HG03095 (cell line): ENCODE results near the gene CHCHD3.
A peak's percentile ranks its signal among the peaks of the same experiment; 100 is the strongest.

Source experiments
- ATAC-seq: cut with Tn5 transposase; IDR thresholded peaks from one replicate; pipeline ENCODE4 v1.9.1; 2021; ENCODE audit warnings: moderate library complexity; ENCODE audit not compliant: unreplicated experiment

CHCHD3 gene

DNA sequence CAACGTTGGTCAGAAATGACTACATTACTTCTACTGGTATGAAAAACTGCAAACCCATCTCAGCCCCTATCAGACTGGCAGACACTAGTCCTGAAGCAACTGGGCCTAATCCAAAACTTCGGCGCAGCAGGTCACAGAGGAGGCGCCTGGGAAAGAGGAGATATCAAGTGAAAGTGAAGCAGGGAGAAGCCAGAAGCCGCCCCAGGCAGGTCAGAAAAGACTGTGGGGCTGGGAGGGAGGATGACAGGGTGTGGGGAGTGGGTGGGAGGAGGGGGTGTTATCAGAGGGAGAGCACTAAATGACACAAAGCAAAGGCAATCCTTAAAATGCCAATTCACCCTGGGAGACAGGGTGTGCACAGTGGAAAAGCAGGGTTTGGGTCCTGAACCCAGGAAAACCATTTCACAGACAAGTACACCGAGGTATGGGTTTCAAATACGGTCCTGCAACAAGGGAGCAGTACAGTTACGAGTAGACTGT, 731 bp downstream of the CHCHD3 start:
- ATAC-seq: no peak

DNA sequence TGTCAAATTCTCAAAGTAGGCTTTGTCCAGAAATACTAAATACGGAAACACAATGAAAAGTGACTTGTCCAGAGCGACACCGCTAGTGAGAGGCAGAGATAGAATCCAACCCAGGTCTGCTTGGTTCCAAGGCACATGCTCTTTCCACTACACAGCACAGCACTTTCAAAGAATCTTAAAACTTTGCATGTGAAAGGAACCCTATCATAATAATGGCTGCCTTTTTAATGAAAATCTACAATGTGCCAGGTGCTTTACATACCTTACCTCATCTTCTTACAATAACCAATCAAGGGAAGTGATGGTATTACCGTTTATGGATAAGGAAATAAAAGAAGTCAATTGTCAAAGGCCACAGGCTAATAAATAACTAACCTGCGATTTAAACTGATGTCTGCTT, 2.6 kb downstream of the CHCHD3 start:
- ATAC-seq: no peak

DNA sequence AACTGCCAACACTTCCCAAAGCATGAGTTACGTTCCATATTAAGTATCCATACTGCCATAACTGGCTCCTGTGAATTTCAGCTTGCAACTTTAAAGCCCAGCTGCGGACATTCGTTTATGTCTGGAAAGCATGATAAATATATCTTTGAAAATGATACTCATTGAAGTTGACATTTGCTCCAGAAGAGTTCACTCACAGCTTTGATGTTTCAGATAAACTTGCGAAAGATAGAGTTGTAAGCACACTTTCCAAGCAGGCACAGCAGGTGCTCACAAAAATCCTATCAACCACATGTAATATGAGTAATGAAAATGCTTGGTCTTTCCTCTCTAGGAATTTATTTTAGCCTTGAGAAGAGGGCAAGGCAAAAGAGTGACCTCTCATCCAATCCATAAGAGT, 4.5 kb downstream of the CHCHD3 start:
- no peak for ATAC-seq

DNA sequence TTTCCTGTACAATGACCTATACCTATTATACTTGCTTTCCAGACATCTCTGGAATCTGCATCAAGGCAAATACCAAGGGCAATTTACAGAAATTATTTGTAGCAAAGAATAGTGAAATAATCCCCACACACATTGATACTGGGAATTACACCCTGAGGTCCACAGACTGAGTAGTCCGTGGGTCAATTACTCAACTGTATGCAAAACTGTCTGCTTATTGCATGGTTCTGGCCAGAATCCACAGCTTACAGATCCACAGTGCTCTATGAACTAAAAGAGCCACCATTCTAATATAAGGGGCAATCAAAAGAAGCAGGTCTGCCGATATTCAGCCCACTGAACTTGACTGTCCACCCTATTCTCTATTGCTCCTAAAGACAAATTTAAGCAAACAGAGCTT, 5.7 kb downstream of the CHCHD3 start:
- ATAC-seq: no peak

DNA sequence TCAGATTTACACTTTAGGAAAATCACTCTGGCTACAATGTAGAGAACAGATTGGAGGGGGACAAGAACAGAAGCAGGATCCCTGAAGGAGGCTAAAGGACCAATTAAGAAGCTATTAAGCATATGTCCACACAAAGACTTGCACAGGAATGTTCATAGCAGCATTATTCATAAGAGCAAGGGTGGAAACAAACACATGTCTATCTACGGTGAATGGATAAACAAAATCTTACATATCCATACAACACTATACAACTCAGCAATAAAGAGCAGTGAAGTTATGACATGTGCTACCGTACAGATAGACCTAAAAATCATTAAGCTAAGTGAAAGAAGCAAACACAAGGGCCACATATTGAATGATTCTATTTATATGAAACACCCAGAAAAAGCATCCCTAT, 10.4 kb downstream of the CHCHD3 start:
- no peak for ATAC-seq

DNA sequence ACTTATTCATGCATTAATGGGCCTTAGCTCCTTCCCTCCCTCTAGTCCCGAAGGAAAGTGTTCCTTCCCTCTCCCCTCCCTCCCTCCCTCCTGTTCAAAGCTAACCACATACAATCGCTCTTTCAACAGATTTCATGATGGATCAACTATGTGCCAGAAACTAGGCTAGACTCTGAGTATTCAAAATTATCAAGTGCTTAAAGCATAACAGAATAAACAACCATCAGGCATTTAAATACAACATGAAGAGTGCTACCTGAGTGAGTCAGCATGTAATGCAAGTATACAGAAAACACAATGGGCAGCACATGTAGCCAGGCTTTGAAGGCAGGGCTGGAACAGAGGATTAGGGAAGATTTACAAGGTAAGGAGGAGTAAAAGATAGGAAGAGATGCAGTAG, 11.3 kb downstream of the CHCHD3 start:
- no peak for ATAC-seq

DNA sequence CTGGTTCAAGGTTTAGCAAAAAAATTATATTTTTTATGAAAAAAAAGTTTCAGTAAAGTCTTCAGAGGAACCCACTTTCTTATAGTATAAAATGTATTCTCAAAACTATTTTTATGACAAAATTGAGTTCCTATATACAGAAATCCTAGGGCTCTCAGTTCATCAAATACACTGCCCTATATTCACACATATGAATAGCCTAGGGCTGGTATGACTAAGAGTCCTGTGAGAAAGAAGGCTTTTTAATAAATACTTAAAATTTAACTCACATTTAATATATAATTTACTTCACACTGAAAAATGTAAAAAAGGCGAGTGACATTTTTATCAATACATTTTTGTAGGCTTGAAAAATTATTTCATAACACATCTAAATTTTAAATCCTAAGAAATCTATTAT, 16.6 kb downstream of the CHCHD3 start:
- ATAC-seq: no peak

DNA sequence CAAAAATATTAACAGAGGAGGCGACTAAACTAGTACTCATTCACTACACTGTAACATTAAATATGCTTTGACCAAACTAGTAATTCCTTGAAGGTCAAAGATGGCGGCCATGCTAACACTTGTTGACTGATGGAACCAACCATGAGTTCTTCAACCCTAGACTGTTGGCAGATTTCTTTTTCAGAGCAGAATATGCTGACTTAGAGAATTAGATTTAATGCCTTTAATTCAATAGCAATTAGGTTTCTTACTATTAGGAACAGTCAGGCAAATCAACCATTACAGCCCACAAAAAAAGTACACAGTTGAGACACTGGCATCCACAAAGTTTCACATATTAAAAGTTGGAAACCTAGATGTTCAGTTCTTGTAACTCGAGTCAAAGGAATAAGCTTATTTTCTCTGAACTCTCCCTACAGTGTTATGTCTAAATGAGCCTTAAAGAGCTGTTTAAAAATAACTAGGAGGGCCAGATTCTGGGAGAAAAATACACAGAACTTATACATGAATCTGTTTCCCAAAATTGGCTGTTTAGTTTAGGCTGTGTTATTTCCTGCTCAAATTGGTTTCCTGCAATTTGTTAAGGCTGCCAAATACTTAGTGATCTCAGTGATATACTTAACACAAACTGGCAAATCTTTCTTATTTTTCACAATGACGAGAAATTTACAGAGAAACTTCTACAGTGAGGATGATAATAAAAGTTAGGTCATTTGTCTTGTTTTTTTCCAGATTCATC, 17.6 kb downstream of the CHCHD3 start:
- ATAC-seq: no peak

DNA sequence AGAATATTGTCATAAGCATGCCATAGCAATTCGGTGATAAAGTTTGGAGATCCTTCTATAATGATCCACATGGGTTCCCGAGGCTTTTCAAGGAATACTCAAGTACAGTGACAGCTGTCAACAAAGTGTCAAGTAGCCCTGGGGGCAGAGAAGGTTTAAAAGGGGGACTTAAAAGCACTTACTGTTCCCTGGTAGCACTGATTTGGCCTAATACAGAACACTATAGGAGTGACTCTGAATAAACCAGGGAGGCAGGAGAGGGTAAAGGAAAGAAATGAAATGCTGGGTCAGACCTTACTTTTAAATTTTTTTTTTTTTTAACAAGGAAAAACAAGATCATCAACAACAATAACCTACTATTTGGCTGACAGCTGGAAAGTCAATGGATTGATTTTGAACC, 20.1 kb downstream of the CHCHD3 start:
- no peak for ATAC-seq

DNA sequence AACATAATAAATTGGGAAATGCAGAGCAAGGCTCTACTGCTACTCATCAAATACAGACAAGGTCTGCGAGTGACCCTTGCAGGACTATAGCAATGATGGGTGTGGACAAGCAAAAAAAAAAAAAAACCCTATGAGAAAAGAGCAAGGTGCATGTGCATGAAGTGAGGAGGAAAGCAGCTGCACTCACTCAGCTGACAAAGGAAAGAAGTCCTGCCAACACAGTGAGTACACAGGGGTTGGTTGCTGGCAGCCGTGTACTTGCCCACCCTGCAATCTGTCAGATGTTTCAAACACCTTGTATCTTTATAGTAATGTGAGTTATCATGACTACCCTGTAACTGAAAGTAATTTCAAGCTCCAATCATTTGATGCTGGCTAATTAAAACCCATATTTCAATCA, 20.5 kb downstream of the CHCHD3 start:
- no peak for ATAC-seq

DNA sequence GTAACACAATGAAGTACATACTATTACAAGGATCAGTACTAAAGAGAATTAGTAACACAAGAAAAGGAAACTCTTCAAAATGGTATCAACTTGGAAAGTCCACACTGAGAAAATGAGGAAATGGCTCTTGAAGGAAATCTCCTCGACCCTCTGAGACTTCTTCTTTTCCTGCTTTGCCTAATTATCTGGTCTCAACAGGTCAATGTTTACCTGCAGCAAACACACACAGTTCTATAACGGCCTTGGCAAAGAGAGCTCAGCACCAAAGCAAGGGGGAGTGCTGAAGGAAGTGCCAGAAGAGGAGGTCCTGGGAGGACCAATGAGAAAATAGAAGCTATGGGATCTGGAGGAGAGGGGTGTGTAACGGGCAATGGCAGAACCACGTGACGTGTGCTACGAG, 21.9 kb downstream of the CHCHD3 start:
- no peak for ATAC-seq

DNA sequence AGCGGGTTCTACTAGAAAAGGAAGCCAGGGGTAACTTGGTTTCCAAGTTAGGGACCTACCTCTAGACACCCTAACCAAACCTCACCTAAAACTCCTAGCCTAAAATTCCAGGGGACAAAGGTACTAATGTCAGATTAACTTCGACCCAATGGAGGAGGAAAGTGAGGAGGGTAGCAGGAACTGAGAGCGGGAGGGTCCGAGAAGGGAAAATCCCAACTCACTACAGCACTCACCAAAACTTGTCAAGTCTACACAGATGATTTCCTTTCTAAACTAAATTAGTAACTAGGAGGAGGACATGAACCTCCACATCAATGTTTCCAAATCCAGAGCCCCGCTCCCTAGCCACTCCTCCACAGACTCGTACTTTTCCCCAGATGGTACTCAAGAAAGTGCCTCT, 22.6 kb downstream of the CHCHD3 start:
- ATAC-seq: peak; percentile 51

DNA sequence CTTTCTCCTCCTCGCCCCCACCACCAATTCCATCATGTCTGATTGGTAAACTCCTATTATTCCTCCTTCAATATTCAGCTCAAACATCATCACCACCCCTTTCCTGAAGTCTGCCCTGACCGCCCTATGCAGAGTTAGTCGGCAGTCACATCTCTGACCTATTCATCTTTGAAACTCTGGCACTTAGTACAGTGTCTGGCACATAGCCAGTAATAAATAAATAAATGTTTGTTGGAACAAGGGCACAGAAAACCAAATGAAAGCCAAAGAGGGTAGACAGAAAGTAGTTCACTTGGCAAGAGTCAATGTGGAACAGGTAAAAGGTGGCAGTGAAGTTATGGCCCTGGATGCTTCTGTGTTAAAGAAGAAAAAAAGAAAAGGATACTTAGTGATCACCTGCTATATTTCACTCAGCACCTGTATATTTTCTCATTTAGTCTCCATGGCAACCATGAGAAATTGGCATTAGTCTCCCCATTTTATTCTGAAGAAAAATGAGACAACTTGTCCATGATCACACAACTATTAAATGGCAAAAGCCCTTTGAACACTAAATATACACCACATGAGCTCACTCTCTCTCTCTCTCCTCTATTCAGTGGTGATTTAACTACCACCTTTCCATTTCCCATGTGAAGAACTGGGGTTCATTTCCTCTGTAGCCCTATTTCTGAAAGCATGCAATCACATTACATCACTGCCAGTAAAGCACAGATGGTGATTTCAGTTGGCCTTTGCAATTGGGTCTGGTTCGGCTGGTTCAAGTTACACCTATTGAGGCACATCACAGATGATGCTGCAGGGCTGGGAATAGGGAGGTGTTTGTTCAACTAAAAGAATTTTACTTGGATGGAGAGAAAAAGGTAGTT, 25.3 kb downstream of the CHCHD3 start:
- ATAC-seq: no peak

DNA sequence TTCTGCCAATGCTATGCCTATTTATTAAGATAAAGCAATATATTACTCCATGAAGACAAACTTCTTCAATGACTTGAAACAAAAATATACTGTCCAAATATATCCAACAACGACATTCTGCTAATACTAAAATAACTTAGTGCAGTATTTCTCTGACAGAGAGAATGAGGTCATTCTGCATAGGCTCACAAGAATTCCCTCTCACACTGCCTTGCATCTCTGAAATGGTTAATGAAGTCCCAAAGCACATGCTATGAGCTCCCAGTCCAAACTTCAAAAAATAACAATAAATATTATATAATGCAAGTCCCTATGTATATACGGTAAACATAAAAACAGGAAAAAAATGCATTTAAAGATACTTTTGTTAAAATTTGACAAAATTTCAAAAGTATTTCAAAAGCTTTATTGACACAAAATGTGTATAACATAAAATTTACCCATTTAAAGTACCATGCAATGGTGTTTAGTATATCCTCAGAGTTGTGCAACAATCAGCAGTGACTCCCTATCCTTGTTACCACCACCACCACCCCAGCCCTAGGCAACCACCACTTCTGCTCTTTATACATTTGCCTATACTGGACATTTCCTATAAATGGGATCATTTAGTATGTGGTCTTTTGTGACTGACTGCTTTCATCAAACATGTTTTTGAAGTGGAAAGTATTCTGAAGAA, 27.6 kb downstream of the CHCHD3 start:
- ATAC-seq: no peak

DNA sequence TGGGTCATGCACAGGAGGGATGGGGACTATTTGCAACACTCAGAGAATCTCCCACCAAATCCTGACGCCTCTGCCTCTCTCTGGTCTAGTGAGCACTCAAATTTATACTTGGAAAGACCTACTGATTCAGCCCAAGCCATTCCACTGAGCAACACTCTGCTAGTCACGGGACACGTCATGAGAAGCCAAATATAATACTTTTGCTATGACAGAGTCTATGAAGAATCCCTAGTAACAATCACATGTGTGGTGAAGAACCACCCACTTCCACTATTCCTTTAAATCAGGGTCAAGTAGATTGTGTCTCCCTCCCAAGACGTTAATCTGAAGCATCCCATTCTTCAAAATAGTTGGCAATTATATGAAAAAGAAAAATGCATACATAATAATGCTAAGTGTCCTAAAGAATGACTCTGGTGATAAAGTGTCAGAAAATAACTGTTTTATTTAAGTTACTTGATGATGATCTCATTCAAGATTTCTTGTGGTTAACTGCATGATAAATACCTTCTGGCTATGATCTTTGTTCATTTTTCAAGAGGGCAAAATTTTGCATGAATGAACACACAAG, 28.5 kb downstream of the CHCHD3 start:
- peak; percentile 48 for ATAC-seq

DNA sequence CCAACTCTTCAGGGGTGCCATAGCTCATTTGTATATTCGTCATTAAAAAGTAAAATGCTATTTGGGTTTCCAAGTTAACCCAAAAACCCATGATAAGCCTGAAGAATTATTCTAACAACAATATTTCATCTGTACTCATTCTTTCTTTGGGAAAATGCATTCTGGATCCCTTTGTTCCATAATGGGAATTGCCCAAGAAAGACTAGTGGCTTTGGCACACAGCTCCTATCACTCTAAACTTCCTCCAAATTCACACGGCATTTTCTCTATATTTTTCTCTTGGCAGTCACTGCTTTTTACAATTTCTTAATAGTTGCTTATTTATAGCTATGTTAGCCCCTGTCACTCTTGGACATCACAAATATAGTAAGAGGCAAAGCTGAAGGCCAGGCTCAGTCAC, 29.1 kb downstream of the CHCHD3 start:
- ATAC-seq: no peak

DNA sequence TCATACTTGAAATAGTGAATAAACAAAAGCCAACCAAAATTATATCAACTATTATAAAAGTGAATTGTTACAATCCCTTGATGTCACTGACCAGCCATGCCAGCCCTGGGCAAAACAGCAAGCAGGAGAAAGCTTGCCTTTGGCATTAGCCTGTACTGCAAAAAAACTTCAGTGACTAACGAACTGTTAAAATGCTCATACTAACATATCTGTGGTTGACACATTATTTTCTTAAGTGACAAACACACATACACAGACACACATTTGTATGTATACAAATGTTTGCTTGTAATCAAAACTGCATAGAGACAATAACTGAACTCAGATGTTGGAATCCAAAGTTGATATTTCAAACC, 29.5 kb downstream of the CHCHD3 start:
- ATAC-seq: no peak

DNA sequence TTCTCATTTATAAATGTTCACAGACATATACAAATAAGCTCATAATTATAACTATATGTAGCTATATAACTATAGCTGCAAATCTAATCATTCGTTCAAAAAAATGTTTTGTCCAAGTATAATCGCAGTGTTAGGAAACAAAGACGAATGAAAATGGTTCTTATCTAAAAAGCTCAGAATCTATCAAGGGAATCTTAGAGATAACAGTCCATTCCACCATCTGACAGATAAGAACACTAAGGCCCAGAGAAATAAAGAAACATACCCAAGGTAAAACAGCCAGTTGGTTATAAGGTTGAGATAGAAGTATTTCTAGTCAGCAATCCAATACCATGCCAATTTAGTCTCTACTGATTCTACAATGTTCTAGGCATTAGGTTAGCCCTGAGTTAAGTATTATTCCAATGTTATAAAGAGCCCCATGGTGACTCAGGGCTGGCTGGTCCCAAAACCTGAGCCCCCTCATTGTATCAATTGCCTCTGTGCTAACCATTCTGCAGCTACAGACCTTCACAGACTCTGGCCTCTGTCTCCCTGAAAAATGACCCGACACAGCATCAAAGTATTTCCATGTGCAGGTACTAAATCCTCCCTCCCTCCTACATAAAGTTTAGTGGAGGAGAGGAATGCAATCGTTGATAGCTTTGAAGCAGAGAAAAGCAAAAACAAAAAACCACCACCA, 30.0 kb downstream of the CHCHD3 start:
- ATAC-seq: no peak

DNA sequence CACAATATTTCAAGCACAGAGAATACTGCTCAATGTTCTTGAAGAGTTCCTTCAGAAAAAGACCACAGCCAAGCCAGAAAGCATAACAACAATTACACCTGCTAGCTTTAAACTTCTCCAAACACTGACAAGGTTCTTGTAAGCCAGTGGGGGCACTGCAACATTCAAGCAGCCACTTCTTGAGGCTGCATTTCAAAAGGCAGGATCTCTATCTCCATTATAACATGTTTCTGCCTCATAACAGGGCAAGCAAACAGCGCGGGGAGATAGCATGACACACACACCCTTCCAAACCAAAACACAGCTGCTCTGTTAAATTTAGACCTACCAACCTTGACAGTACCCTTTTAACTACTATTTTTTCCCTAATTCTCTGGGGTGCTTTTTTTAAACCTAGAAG, 30.8 kb downstream of the CHCHD3 start:
- ATAC-seq: no peak

DNA sequence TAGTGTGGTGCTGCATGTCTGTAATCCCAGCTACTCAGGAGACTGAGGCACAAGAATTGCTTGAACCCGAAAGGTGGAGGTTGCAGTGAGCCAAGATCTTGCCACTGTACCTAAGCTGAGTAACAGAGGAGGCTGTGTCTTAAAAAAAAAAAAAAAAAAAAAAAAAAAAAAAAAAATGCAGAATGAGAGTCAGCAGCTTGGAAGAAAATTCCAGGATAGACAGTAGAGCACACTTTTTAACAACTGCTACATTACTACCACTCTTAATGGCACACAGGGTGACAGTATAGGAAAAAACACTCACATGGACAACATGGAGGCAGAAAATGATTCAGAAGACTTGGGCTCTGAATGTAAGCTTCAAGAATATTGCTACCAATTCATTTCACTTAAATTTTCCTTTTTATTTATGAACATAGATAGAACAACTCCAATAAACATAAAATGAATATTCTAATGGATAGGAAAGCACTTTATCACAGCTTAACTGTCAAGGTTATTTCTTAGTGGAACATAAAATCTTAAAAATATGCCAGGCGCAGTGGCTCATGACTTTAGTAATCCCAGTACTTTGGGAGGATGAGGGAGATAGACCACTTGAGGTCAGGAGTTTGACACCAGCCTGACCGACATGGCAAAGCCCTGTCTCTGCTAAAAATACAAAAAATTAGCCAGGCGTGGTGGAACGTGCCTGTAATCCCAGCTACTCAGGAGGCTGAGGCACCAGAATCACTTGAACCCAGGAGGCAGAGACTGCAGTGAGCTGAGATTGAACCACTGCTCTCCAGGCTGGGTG, 31.5 kb downstream of the CHCHD3 start:
- no peak for ATAC-seq
